Amniotic stem cell (primary cell): ENCODE results near the gene ANKMY1.
"Not testable (repeated sequence)": the region's sequence is repeated elsewhere in the genome, so short reads cannot be mapped to it uniquely, and the experiment has no call there.

ENCODE experiments used
- DNase-seq: peaks from one replicate; lab custom pipeline; 2025; lab: John Stamatoyannopoulos, UW

The ANKMY1 gene

DNA sequence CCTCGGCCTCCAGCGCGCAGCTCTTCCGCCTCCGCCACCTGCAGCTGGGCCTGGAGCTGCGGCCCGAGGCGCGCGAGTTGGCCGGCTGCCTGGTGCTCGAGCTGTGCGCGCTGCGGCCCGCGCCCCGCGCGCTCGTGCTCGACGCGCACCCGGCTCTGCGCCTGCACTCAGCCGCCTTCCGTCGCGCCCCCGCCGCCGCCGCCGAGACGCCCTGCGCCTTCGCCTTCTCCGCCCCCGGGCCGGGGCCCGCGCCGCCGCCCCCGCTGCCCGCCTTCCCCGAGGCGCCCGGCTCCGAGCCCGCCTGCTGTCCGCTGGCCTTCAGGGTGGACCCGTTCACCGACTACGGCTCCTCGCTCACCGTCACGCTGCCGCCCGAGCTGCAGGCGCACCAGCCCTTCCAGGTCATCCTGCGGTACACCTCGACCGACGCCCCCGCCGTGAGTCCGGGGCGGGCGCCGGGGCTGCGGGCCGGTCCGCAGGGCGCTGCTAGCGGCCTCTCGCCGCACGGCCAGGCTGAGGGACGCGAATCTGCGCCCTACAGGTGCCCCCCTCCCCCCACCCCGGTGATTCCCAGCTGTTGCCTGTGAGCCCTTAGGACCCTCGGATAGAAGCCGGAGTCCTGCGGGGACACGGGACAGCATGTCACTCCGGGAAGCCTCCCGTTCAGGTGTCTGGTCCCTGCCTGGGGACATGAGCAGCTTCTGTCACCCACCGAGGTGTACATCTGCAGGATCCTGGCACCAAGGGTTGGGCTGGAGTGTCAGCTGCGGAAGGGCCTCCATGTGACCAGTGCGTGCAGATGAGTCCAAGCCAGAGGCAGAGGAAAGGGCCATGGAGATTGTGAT lies 11.1 kb upstream of the ANKMY1 start:
- no peak for DNase-seq

DNA sequence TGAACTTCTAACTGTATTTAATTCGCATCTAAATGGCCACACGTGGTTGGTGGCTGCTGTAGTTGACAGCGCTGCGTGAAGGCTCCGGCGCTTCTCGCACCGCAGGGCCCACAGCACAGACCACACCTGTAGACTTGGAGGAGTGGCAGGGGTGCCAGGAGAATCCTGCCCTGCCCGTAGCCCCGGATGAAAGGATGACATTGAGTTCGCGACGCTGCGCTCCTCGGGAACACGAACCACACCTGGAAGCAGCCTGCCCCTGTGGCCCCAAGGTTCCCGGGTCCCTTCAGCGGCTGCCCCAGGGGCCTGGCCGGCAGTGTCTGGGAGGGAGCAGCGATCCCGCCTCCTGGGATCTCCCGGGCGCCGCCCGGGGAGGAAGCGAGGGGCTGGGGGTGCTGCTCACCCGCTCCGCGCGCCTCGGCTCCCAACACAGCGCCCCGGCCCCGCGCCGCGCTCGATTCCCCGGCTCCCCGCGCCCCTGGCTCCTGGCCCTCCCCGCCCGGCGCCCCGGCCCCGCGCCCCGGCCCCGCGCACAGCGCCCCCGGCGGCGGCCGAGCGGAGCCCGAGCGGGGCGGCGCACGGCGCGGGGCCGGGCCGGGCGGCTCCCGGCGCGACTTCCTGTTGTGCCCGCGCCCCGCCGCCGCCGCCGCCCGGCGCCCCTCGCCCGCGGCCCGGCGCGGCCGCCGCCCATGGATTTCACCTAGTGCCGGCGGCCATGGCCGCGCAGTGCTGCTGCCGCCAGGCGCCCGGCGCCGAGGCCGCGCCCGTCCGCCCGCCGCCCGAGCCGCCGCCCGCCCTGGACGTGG lies 10.3 kb upstream of the ANKMY1 start, which contains the start of gene RNPEPL1:
RNPEPL1 (plus strand) TSS at position 613 of the 806 bp plus-strand sequence; CDS start at position 716, 103 bp downstream.
- no peak for DNase-seq

DNA sequence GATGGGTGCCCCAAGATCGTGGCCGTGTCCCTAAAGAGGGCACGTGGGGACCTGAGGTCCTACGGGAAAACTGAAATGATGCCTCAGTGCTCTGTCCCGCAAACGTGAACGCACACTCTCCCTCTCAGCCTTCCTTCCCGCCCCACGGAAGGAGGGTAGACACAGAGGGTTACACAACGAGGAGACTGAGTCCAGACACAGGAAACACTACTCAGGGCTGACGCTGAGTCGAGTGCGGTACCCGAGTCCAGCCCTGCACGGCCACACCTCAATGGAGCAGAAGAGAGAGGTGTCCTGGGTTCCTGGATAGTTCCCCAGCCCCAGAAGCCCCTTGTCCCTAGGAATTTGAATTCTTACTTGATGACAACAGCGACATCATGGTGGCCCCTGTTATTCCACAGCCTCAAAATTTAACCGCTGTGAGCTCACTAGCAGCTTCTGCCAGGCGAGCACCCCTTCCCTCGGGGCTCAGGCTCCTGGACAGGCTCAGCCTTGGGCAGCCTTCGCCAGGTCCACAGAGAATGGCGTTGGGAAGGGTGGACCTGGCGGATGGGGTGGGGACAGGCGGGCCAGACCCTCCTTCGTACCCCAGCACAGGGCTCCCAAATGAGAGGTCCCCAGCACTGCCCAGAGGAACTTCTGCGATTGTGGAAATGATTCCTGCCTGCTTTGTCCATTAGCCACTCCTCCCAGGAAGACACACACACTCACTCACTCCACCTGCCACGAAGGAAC lies 9.5 kb upstream of the ANKMY1 start:
- no peak for DNase-seq

DNA sequence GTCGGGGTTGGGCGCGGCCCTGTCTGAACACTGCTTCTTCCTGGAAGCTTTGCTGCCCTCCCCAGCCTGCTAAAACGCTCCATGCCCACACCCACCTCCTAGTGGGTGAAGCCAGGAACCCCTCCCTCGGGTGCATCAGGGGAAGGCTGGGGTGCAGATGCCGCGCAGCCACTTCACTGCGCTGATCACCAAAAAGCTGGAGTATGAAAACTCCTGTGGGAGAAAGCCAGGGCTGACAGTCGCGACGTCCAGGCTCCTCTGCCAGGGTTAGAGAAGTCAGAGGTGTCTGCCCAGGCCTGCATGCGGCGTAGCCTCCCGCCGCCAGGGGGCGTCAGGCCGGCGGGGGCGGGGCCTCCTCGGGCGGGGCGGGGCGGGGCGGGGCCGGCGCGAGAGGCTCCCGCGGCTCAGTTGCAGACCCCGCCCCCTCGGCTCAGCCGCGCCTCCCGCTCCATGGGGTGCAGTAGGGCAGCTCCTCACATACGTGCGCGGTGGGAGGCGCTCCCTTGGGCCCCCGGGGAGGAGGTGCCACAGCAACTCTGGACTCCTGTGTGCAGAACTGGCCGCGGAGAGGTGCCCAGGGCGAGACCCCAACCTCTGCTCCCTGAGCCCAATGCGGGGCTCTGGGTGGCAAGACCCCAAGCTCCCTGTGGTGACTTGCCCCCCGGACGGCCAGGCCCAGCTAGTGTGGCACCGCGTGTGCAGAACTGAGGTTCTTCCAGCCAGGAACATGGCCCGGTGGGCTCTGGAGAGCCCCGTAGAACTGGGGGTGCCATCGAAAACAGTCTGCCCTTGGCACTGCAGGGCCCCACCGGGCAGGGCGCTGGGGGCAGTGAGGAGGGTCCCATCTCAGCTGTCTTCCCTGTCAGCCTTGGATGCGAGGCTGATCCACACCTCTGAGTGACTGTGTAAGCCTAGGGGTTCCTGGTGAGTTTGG lies 8.7 kb upstream of the ANKMY1 start:
- DNase-seq = peak; percentile 14

GRCh38 chr2:240565333-240566202 lies 7.8 kb upstream of the ANKMY1 start:
- DNase-seq = no peak

GRCh38 chr2:240564561-240565332 lies 7.0 kb upstream of the ANKMY1 start:
- no peak for DNase-seq

DNA sequence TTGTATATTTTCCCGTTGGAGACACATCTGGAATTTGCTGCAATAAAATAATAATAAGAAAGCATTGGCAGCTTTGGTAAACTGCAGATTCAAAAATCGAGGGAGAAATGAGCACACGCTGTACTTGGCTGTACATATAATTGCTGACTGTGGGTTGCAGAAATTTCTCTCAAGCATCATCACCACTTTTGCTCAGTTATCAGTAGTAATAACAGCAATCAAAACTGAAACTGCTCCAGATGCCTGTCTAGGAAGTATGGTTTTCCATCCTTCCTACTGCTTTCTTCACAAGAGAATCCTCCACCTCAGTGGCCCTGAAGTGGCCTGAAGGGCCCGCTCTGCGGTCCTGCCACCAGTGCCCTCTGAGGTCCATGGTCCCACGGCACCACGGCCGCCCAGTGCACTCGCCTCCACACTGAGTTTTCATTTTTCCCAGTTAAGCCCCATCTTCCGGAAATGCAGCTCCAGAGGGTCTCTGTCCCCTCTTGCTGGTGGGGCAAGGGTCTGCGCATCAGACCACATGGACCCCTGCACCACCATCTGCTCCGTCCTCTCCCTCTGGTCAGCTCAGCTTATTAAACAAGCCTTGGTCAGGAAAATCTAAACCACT lies 6.3 kb upstream of the ANKMY1 start:
- no peak for DNase-seq

GRCh38 chr2:240563231-240563630 lies 5.4 kb upstream of the ANKMY1 start:
- not testable (repeated sequence) for DNase-seq

GRCh38 chr2:240561325-240561971 lies 3.7 kb upstream of the ANKMY1 start:
- DNase-seq = peak; percentile 12

GRCh38 chr2:240560480-240561324 lies 2.9 kb upstream of the ANKMY1 start:
- DNase-seq = peak; percentile 97

DNA sequence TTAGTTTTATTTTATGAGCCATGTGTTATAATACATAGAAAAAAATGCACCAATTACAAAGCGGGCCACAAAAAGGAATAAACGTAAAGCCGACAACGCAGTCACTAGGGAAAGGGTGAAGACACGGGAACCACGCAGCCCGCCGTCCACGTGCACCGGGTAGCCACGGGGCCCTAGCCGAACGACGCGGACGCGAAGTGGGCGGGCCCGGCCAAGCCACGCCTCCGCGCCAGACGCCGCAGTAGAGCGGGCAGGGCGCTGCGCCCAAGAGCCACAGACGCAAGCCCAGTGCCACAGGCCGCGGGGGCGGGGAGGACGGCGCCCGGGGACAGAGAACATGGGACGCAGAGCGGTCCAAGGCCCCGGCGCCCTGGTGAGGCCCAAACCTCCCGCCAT lies 2.3 kb upstream of the ANKMY1 start, which contains the start of gene DUSP28:
DUSP28 (plus strand) TSS at position 274 of the 396 bp plus-strand sequence. CDS start 328 bp downstream, outside the sequence.
- peak; percentile 77 for DNase-seq

DNA sequence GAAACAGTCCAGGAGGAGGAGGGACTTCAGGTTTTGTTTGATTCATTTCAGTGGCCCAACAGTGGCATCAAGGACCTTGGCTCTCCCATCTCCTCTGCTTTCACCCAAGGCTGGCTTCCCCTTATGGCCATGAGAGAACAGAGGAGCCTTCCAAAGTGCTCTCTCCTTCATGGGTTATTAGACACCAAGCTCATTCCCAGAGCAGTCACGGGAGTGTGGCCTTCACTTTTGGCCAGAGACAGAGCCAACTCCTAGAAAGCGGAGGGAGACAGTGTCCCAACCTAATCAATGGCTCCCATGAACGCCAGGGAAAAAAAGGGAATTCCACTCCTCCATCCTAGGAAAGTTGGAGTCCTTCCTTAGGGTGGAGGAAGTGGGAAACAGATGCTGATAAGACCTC lies 1.5 kb upstream of the ANKMY1 start:
- no peak for DNase-seq

- no peak for DNase-seq
Measured at GRCh38 chr2:240558236-240558761, 511 bp upstream of the ANKMY1 start.

- no peak for DNase-seq
Measured at GRCh38 chr2:240557101-240557751, 562 bp downstream of the ANKMY1 start.

- DNase-seq = no peak
Measured at GRCh38 chr2:240556553-240557100, 1.2 kb downstream of the ANKMY1 start.

- no peak for DNase-seq
Measured at GRCh38 chr2:240555541-240556250, 2.1 kb downstream of the ANKMY1 start.
